GM19467 (cell line): Measurements from ENCODE around the gene RIPK3.
"Not testable (repeated sequence)": the region's sequence is repeated elsewhere in the genome, so short reads cannot be mapped to it uniquely, and the experiment has no call there.

ENCODE experiments used
- ATAC-seq: cut with Tn5 transposase; IDR thresholded peaks from one replicate; pipeline ENCODE4 v1.9.1; 2021; ENCODE audit warnings: mild to moderate bottlenecking, moderate library complexity; ENCODE audit not compliant: unreplicated experiment

RIPK3 gene

GRCh38 chr14:24348186-24348585 lies 8.4 kb upstream of the RIPK3 start:
- ATAC-seq, result no peak

- no peak for ATAC-seq
These were observed 7.3 kb upstream of the RIPK3 start for GRCh38 chr14:24347134-24347533.

- no peak for ATAC-seq
These were observed 4.2 kb upstream of the RIPK3 start for GRCh38 chr14:24343795-24344660.

GRCh38 chr14:24342889-24343288 lies 3.1 kb upstream of the RIPK3 start:
- ATAC-seq, result no peak

- no peak for ATAC-seq
These were observed 815 bp upstream of the RIPK3 start for GRCh38 chr14:24340606-24341005.

GRCh38 chr14:24338843-24339242 lies 948 bp downstream of the RIPK3 start:
- no peak for ATAC-seq

- no peak for ATAC-seq
These were observed 2.0 kb downstream of the RIPK3 start for GRCh38 chr14:24337824-24338175.

- ATAC-seq, result no peak
These were observed 2.5 kb downstream of the RIPK3 start for GRCh38 chr14:24337144-24337823.

- ATAC-seq, result no peak
These were observed 4.2 kb downstream of the RIPK3 start for GRCh38 chr14:24335461-24336171.

- ATAC-seq, result no peak
These were observed 5.1 kb downstream of the RIPK3 start, which contains the start of gene ADCY4 for GRCh38 chr14:24334431-24335291. TSS of gene ADCY4 (minus strand) at chr14:24335071. CDS start at chr14:24334652, 419 bp downstream.

GRCh38 chr14:24332268-24332993 lies 7.4 kb downstream of the RIPK3 start:
- peak; percentile 75 for ATAC-seq

GRCh38 chr14:24331731-24332267 lies 8.0 kb downstream of the RIPK3 start:
- no peak for ATAC-seq

GRCh38 chr14:24330973-24331674 lies 8.7 kb downstream of the RIPK3 start:
- no peak for ATAC-seq

GRCh38 chr14:24329736-24330135 lies 10.1 kb downstream of the RIPK3 start:
- no peak for ATAC-seq

- no peak for ATAC-seq
These were observed 10.6 kb downstream of the RIPK3 start for GRCh38 chr14:24329073-24329663.

GRCh38 chr14:24327914-24328313 lies 11.9 kb downstream of the RIPK3 start:
- ATAC-seq, result not testable (repeated sequence)

GRCh38 chr14:24327303-24327702 lies 12.5 kb downstream of the RIPK3 start:
- no peak for ATAC-seq

- no peak for ATAC-seq
These were observed 13.8 kb downstream of the RIPK3 start for GRCh38 chr14:24325963-24326362.
